Camera-type eye (tissue), 1 donor: ENCODE results near the gene RNASE3. TPM values are rescaled to one million over a fixed set of nuclear protein-coding genes. Genes with fewer than 3 reads are reported as not detected.

Experiments used
- total RNA-seq: library from RNA; depleted of rRNA; stranded (reverse); fragments of >200 nt; gene quantifications from one replicate; pipeline ENCODE4 v1.2.3, GENCODE V29; 2014

The RNASE3 gene
- not detected for total RNA-seq

DNA sequence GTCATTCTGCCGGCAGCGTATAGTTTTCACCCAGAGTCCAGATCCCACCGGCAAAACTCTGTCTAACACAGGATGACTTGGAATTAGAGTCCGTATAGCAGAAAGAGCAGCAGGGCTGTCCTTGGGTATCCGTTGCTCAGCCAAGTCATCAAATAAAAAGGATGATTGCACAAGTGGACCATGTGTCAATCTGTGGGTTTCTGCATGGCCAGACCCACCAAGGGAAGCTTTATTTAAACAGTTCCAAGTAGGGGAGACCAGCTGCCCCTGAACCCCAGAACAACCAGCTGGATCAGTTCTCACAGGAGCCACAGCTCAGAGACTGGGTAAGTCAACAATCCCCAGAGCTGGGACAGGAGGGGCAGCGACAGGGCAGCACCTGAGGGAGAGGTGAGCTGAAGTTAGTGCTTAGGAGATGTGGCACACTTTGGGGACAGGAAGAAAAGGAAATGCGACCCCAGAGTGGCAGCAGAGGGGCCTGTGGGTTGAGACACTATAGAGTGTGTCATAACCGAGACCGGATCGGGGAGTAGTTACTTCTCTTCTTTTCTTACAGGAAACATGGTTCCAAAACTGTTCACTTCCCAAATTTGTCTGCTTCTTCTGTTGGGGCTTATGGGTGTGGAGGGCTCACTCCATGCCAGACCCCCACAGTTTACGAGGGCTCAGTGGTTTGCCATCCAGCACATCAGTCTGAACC lies at the start of gene RNASE3:
Gene RNASE3 (plus strand): TSS at position 260 of the 700 bp plus-strand sequence. CDS start 302 bp downstream, at position 562.

Other genes with a start within 250 kb of the RNASE3 start
- gene OR6S1, start 249.7 kb upstream of the RNASE3 start, total RNA-seq: not detected
- gene RNASE4, start 206.8 kb upstream of the RNASE3 start, total RNA-seq: 27.0 TPM
- gene ANG, start 202.6 kb upstream of the RNASE3 start, total RNA-seq: 5.1 TPM
- gene EDDM3A, start 145.5 kb upstream of the RNASE3 start, total RNA-seq: not detected
- not detected for gene EDDM3B, start 123.0 kb upstream of the RNASE3 start, total RNA-seq
- gene RNASE6, start 110.1 kb upstream of the RNASE3 start, total RNA-seq: 1.0 TPM
- gene RNASE1, start 88.5 kb upstream of the RNASE3 start, total RNA-seq: 65.1 TPM
- gene RNASE2, start 64.1 kb downstream of the RNASE3 start, total RNA-seq: not detected
- 78.3 TPM for gene METTL17, start 98.6 kb downstream of the RNASE3 start, total RNA-seq
- 0.49 TPM for gene SLC39A2, start 107.9 kb downstream of the RNASE3 start, total RNA-seq
- gene NDRG2, start 133.7 kb downstream of the RNASE3 start, total RNA-seq: 113 TPM
- gene TPPP2, start 138.8 kb downstream of the RNASE3 start, total RNA-seq: not detected
- gene RNASE13, start 143.4 kb downstream of the RNASE3 start, total RNA-seq: not detected
- 0.55 TPM for gene RNASE7, start 151.0 kb downstream of the RNASE3 start, total RNA-seq
- gene RNASE8, start 166.4 kb downstream of the RNASE3 start, total RNA-seq: not detected
- gene ARHGEF40, start 178.9 kb downstream of the RNASE3 start, total RNA-seq: 80.2 TPM
- gene ZNF219, start 207.3 kb downstream of the RNASE3 start, total RNA-seq: 32.1 TPM
- gene TMEM253, start 209.7 kb downstream of the RNASE3 start, total RNA-seq: not detected